Measurements from ENCODE around the gene KLHL11. TPM values are rescaled to one million over a fixed set of nuclear protein-coding genes. Genes with fewer than 3 reads are reported as not detected.

Gene KLHL11
- total RNA-seq (2013; cell fraction: nucleolus; rRNA removed) = 23.5 and 24.7 TPM in 2 replicates
- total RNA-seq (2014; rRNA removed) = 15.5 and 17.2 TPM in 2 replicates
- 13.4 and 13.9 TPM in 2 replicates for total RNA-seq (2014; rRNA removed; fragmentation: Illumina TruSeq; extraction: Trizol)
- total RNA-seq (2021) = 11.5 and 13.9 TPM in 2 replicates
- polyA plus RNA-seq (2011; ENCODE audit: low read depth) = 3.1 TPM
- polyA plus RNA-seq (2011; rRNA removed) = 8.6 and 9.2 TPM in 2 replicates
- 5.9 and 6.7 TPM in 2 replicates for polyA plus RNA-seq (2011; cell fraction: cytosol; rRNA removed)
- polyA plus RNA-seq (2011; cell fraction: nucleus; rRNA removed) = 3.4 and 4.0 TPM in 2 replicates
- polyA plus RNA-seq (2012) = 2.3 and 2.4 TPM in 2 replicates
- 3.1 and 4.5 TPM in 2 replicates for polyA plus RNA-seq (2014; fragmentation: Illumina TruSeq; extraction: Trizol)
- under 1 TPM; 0.07 to 0.10 TPM for polyA plus RNA-seq (2014; fragmentation: Nextera tagmentation; extraction: Ambion mirVana)
- polyA plus RNA-seq (2014; rRNA removed) = 5.4 and 6.0 TPM in 2 replicates
- 10 to 100 TPM; 11.5 to 12.1 TPM for polyA plus RNA-seq (2016; fragmentation: Nextera tagmentation; extraction: Ambion mirVana)
- polyA minus RNA-seq (2011; rRNA and poly(A)+ RNA removed) = 31.0 and 44.5 TPM in 2 replicates
- 8.7 and 13.5 TPM in 2 replicates for polyA minus RNA-seq (2011; cell fraction: cytosol; rRNA and poly(A)+ RNA removed)
- 5.1 and 7.9 TPM in 2 replicates for polyA minus RNA-seq (2011; cell fraction: nucleus; rRNA and poly(A)+ RNA removed)
- percentile 72 among the genes with signal in this experiment for Bru-seq, nascent RNA
- percentile 68 among the genes with signal in this experiment for BruChase-seq, experiment 1, labeled RNA remaining after a 6-hour chase
- percentile 85 among the genes with signal in this experiment for BruChase-seq, experiment 2, labeled RNA remaining after a 2-hour chase
- long read RNA-seq, experiment 1 = 0 reads
- long read RNA-seq, experiment 2, partial matches to known transcripts = 0 of 2 reads
- long read RNA-seq, experiment 2, other reads (novel, unspliced or antisense) = 0 of 2 reads

GRCh38 chr17:41864836-41865595, at the start of gene KLHL11:
TSS of gene KLHL11 (minus strand) at chr17:41865423. CDS start at chr17:41865370, 53 bp downstream.
- 2% methylated on average over 83 of the region's 90 CpGs for WGBS (ENCODE audit: insufficient coverage, insufficient replicate concordance, low lambda C conversion rate, missing lambda C conversion rate)
- POLR2A ChIA-PET = interaction anchor here (0.6 to 3.4 kb wide), 8 partner anchors 10 to 186 kb away, joined by 3 to 15 read pairs (median 3); partner anchors contain the start of gene EIF1
- no peaks in the 10 kb centered on the region; the same call in 1 of the 2 replicates for H4K20me1 ChIP-seq (ENCODE audit: control insufficient read depth, insufficient read depth)
- H3K4me1 ChIP-seq (ENCODE audit: control insufficient read depth, insufficient read depth, low read length) = peaks cover 7% of the 10 kb centered on the region; the same call in 1 of the 2 replicates
- H2AFZ ChIP-seq (ENCODE audit: control insufficient read depth, low read depth, low read length) = peak within 1 kb of the TSS; percentile 92
- RAD21 ChIA-PET (ENCODE audit: unreplicated experiment) = interaction anchor here (0.6 to 2.7 kb wide), 7 partner anchors 13 to 329 kb away, joined by 3 to 15 read pairs (median 4); partner anchors contain the start of genes EIF1, GHDC, ODAD4 and P3H4
- DNase-seq (ENCODE audit: low read depth, low spot score) (peak; percentile 45), FAIRE-seq (peak; percentile 75), ATAC-seq (peak; percentile 96)
- peaks cover 3 to 17% of the 10 kb centered on the region in 2 experiments for H3K36me3 ChIP-seq (ENCODE audit: control insufficient read depth in 2 of 2, insufficient read depth in 2 of 2, low read length in 1 of 2)
- H3K4me3 ChIP-seq = peak within 1 kb of the TSS; percentile 74
- intact Hi-C loops (cut with micrococcal nuclease; ENCODE audit: unreplicated experiment) (no loop called here), in situ Hi-C loops (cut with MboI) (no loop called here)
- no peaks in the 10 kb centered on the region for H3K9me3 ChIP-seq (replicated peaks; ENCODE audit: control insufficient read depth, insufficient read depth, low read length)
- peaks cover 39% of the 10 kb centered on the region for H3K79me2 ChIP-seq (ENCODE audit: control insufficient read depth, insufficient read depth, low read length)
- H3K27ac ChIP-seq (ENCODE audit: control insufficient read depth, insufficient read depth) = peak within 1 kb of the TSS; percentile 74
- peak within 1 kb of the TSS; percentile 90 for H3K9ac ChIP-seq (ENCODE audit: control insufficient read depth, insufficient read depth, low read length)
- SMC1A ChIA-PET (ENCODE audit: uncharacterized antibody, unreplicated experiment) = interaction anchor here (0.6 to 3.9 kb wide), 3 partner anchors 15 to 102 kb away, joined by 3 to 33 read pairs (median 3); partner anchors contain the start of gene CNP
- H3K27me3 ChIP-seq (replicated peaks in 1 of 2; ENCODE audit: control insufficient read depth in 2 of 2, insufficient read depth in 2 of 2, low read length in 1 of 2) = no peaks in the 10 kb centered on the region
- BruUV-seq (replicated peaks) = no TSS peak
- peak within 1 kb of the TSS; percentile 85 for H3K4me2 ChIP-seq (ENCODE audit: control insufficient read depth, insufficient read depth)
- CTCF ChIA-PET = interaction anchor here (0.7 to 3.9 kb wide), 5 partner anchors 13 to 161 kb away, joined by 3 to 18 read pairs (median 4); partner anchors contain the start of gene P3H4
- TF ChIP-seq SIN3A (IDR thresholded peaks at IDR 0.05; ENCODE audit: low read depth, low read length) = peak; percentile 30; the same call in 1 of the 2 replicates
- TF ChIP-seq SUZ12 (IDR thresholded peaks at IDR 0.05; ENCODE audit: unreplicated experiment) = no peak
- no peak for TF ChIP-seq TCF7 (IDR thresholded peaks at IDR 0.05; ENCODE audit: borderline replicate concordance)
- no peak for TF ChIP-seq RBBP5 (conservative IDR thresholded peaks at IDR 0.05)
- TF ChIP-seq BACH1 (IDR thresholded peaks at IDR 0.05; ENCODE audit: borderline replicate concordance) = peak; percentile 66
- TF ChIP-seq POLR2AphosphoS2 (IDR thresholded peaks at IDR 0.05; ENCODE audit: low read depth, low read length) = 0 out of 2 replicates have a peak, but pooled peaks have one; percentile 42
- TF ChIP-seq TBL1XR1 (IDR thresholded peaks at IDR 0.05; ENCODE audit: low read depth, low read length) = 0 out of 2 replicates have a peak, but pooled peaks have one; percentile 25
- TF ChIP-seq DPF2 (IDR thresholded peaks at IDR 0.05) = peak; percentile 54
- peak; percentile 27; the same call in 1 of the 2 replicates for TF ChIP-seq RFX5 (IDR thresholded peaks at IDR 0.05; ENCODE audit: low read depth, low read length)
- peak; percentile 71 for TF ChIP-seq POLR2AphosphoS5 (IDR thresholded peaks at IDR 0.05; ENCODE audit: low read length)
- TF ChIP-seq MYC (IDR thresholded peaks at IDR 0.05; ENCODE audit: insufficient read depth, insufficient read length, insufficient replicate concordance, low read length, severe bottlenecking) = peak; percentile 35
- TF ChIP-seq NRF1 (conservative IDR thresholded peaks at IDR 0.05; ENCODE audit: low read depth, low read length) = peak; percentile 67
- TF ChIP-seq MXI1 (IDR thresholded peaks at IDR 0.05; ENCODE audit: low read depth, low read length) = peak; percentile 47; the same call in 1 of the 2 replicates
- no peak for TF ChIP-seq CHD1 (IDR thresholded peaks at IDR 0.05; ENCODE audit: low read depth, low read length)
- peak; percentile 70 for TF ChIP-seq IKZF1 (conservative IDR thresholded peaks at IDR 0.05)
- 0 out of 2 replicates have a peak, but pooled peaks have one; percentile 38 for TF ChIP-seq NBN (IDR thresholded peaks at IDR 0.05)
- peak; percentile 98 for TF ChIP-seq YY1 (IDR thresholded peaks at IDR 0.05; ENCODE audit: low read depth, low read length)
- TF ChIP-seq SUPT20H (IDR thresholded peaks at IDR 0.05; ENCODE audit: borderline replicate concordance, control insufficient read depth, low read depth, low read length) = no peak
- no peak for TF ChIP-seq SREBF2 (IDR thresholded peaks at IDR 0.05; ENCODE audit: low read length)
- 0 out of 2 replicates have a peak, but pooled peaks have one; percentile 44 for TF ChIP-seq SMAD5 (IDR thresholded peaks at IDR 0.05; ENCODE audit: low read depth)
- peak; percentile 93 for TF ChIP-seq POLR2A (IDR thresholded peaks at IDR 0.05; ENCODE audit: low read depth, low read length)
- TF ChIP-seq TCF12 (IDR thresholded peaks at IDR 0.05; ENCODE audit: low read depth, low read length) = peak; percentile 35; the same call in 1 of the 2 replicates
- no peak for TF ChIP-seq MYB (IDR thresholded peaks at IDR 0.05; ENCODE audit: borderline replicate concordance, low read depth, low read length)
- TF ChIP-seq FOXK2 (IDR thresholded peaks at IDR 0.05) = no peak
